Lung (tissue), 12 donors: ENCODE measurements around the gene TRIM50. TPM values are rescaled to one million over a fixed set of nuclear protein-coding genes. Genes with fewer than 3 reads are reported as not detected.
"Not testable (repeated sequence)": the region's sequence is repeated elsewhere in the genome, so short reads cannot be mapped to it uniquely, and the experiment has no call there.

ENCODE experiments used
- ATAC-seq: fragments of 200-7000 bp; cut with Tn5 transposase; one replicate; pipeline ENCODE4 v1.9.1; 2020; ENCODE audit warnings: moderate number of reproducible peaks; ENCODE audit not compliant: insufficient read depth, low FRiP score
- DNase-seq, 3 donors: peaks; one replicate each; pipeline ENCODE4 v3.0.0-alpha.2; 2013 to 2017
- H3K27ac ChIP-seq, 2 donors: one replicate each; pipeline ENCODE4 v1.5.1; 2013; ENCODE audit warnings: mild to moderate bottlenecking in 2 of 2, moderate library complexity in 2 of 2, control low read depth in 1 of 2, inconsistent platforms in 1 of 2, low read depth in 1 of 2, low read length in 1 of 2
- H3K27me3 ChIP-seq, 3 donors: one replicate each; pipeline ENCODE4 v1.5.1; 2013; ENCODE audit warnings: low read length in 2 of 3; ENCODE audit not compliant: control insufficient read depth in 3 of 3, insufficient read depth in 3 of 3
- H3K36me3 ChIP-seq, 4 donors: one replicate each; pipeline ENCODE4 v1.5.1; 2013; ENCODE audit warnings: low read length in 4 of 4, mild to moderate bottlenecking in 1 of 4, moderate library complexity in 1 of 4; ENCODE audit not compliant: control insufficient read depth in 4 of 4, insufficient read depth in 4 of 4
- H3K4me1 ChIP-seq, 5 donors: one replicate each; pipeline ENCODE4 v1.5.1; 2013; ENCODE audit warnings: low read length in 5 of 5, mild to moderate bottlenecking in 2 of 5, moderate library complexity in 1 of 5; ENCODE audit not compliant: control insufficient read depth in 5 of 5, insufficient read depth in 5 of 5
- H3K4me3 ChIP-seq: one replicate; pipeline ENCODE4 v1.5.1; 2013; ENCODE audit warnings: mild to moderate bottlenecking, control low read depth, moderate library complexity
- H3K9ac ChIP-seq, 2 donors: one replicate each; pipeline ENCODE4 v1.5.1; 2013; ENCODE audit warnings: low read length in 2 of 2, control low read depth in 1 of 2; ENCODE audit not compliant: insufficient read depth in 1 of 2
- H3K9me3 ChIP-seq, 4 donors: one replicate each; pipeline ENCODE4 v1.5.1; 2013; ENCODE audit warnings: low read length in 3 of 4, mild to moderate bottlenecking in 1 of 4, moderate library complexity in 1 of 4; ENCODE audit not compliant: control insufficient read depth in 4 of 4, insufficient read depth in 3 of 4
- WGBS, 2 donors: extraction: QIAGEN DNeasy Blood & Tissue Kit; methylation state at CpG; one replicate each; pipeline ENCODE4 v1.1.7; 2013; 5-methylcytosine and 5-hydroxymethylcytosine counted together
- polyA plus RNA-seq, 2 donors: library from polyadenylated mRNA; stranded (reverse); fragments of 200-250 nt; gene quantifications; one replicate each; pipeline ENCODE4 v1.2.1, GENCODE V29; 2013
- total RNA-seq, 2 donors: library from RNA; depleted of rRNA in 1 of 2; stranded (reverse); fragments of >200 nt in 1 of 2; gene quantifications; one replicate each; pipeline ENCODE4 v1.2.1, GENCODE V29; 2014 to 2021
- TF ChIP-seq, protein P1 (sequence below): IDR thresholded peaks from 2 replicates; pipeline ENCODE4 v1.5.1; 2012; ENCODE audit warnings: mild to moderate bottlenecking; ENCODE audit errors: control extremely low read depth, extremely low read depth
- donor health status: control.
- donor health status: control.
- donor health status: Bipolar disorder and iron deficiency.
- donor health status: healthy.
- donor health status: DM: yes; HTN: yes; CAD: no.

The TRIM50 gene
- total and polyA plus RNA-seq, 4 donors: 0.02 to 0.34 (median 0.08) TPM; not detected in 1

DNA sequence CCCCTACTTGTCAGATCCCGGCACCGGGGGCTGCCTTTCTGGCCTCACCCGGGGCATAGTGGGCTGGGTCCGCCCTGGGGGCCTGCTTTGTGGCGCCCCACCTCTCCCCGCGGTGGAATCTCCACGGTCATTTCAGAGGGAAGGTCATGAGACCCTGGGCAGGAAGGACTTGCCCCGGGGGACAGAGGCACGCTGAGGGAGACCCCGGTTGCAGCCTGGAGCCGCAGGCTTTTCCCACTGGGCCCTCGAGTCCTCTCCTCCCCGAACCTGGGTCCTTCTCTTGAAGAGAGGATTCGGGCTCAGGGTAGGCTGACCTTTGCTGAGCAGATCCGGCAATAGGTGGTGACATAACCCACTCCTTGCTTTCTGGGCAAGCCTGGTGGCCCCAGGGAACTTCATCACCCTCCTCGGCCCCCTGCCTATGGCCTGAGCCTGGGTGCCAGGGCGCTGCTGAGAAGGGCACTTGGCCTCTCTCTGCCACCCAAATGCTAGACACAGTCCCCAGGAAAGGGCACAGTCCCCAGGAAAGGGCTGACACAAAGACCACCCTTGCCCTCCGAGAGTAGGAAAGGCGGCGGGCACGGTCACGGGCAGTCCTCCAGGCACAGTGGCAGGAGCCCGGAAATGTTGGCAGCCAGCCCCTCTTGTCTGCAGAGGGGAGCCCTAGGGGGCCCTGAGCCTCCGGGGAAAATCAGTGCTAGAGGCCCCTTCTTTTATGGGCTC lies 36.3 kb upstream of the TRIM50 start:
- no peak for DNase-seq
- H3K9ac ChIP-seq: no peak overlapping the region
- TF ChIP-seq, protein P1, sequence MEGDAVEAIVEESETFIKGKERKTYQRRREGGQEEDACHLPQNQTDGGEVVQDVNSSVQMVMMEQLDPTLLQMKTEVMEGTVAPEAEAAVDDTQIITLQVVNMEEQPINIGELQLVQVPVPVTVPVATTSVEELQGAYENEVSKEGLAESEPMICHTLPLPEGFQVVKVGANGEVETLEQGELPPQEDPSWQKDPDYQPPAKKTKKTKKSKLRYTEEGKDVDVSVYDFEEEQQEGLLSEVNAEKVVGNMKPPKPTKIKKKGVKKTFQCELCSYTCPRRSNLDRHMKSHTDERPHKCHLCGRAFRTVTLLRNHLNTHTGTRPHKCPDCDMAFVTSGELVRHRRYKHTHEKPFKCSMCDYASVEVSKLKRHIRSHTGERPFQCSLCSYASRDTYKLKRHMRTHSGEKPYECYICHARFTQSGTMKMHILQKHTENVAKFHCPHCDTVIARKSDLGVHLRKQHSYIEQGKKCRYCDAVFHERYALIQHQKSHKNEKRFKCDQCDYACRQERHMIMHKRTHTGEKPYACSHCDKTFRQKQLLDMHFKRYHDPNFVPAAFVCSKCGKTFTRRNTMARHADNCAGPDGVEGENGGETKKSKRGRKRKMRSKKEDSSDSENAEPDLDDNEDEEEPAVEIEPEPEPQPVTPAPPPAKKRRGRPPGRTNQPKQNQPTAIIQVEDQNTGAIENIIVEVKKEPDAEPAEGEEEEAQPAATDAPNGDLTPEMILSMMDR: no peak

GRCh38 chr7:73363225-73364005 lies 35.5 kb upstream of the TRIM50 start:
- Histone ChIP-seq H3K27me3 (no peaks in the 10 kb centered on the region), H3K36me3 (no peaks in the 10 kb centered on the region), H3K27ac (no peak overlapping the region), H3K9me3 (no peaks in the 10 kb centered on the region), H3K9ac (no peak overlapping the region), H3K4me1 (peaks cover 0 to 5% (median 0%) of the 10 kb centered on the region in 5 donors), H3K4me3 (no peak overlapping the region)
- no peak for DNase-seq
- no peak for ATAC-seq
- WGBS, 2 donors: 89 to 93% methylated on average over 28 of the region's 28 CpGs
- TF ChIP-seq, protein P1: no peak

More for the DNA sequence above, 36.3 kb upstream of the TRIM50 start:
- H3K4me3 ChIP-seq: no peak overlapping the region
- peaks cover 0 to 2% (median 0%) of the 10 kb centered on the region in 5 donors for H3K4me1 ChIP-seq
- no peaks in the 10 kb centered on the region for H3K36me3 ChIP-seq
- ATAC-seq: no peak
- H3K9me3 ChIP-seq: no peaks in the 10 kb centered on the region
- no peak overlapping the region for H3K27ac ChIP-seq
- no peaks in the 10 kb centered on the region for H3K27me3 ChIP-seq
- WGBS, 2 donors: 70 to 79% methylated on average over 25 of the region's 25 CpGs

- not testable (repeated sequence) for H3K27me3 ChIP-seq, H3K9ac ChIP-seq, H3K9me3 ChIP-seq, H3K36me3 ChIP-seq, H3K4me3 ChIP-seq, H3K27ac ChIP-seq, DNase-seq, ATAC-seq
- 95 to 97% methylated on average over 1 of the region's 1 CpG for WGBS, 2 donors
- H3K4me1 ChIP-seq: peaks cover 0 to 12% (median 3%) of the 10 kb centered on the region in 5 donors
Measured at GRCh38 chr7:73360590-73360989, 32.7 kb upstream of the TRIM50 start.

DNA sequence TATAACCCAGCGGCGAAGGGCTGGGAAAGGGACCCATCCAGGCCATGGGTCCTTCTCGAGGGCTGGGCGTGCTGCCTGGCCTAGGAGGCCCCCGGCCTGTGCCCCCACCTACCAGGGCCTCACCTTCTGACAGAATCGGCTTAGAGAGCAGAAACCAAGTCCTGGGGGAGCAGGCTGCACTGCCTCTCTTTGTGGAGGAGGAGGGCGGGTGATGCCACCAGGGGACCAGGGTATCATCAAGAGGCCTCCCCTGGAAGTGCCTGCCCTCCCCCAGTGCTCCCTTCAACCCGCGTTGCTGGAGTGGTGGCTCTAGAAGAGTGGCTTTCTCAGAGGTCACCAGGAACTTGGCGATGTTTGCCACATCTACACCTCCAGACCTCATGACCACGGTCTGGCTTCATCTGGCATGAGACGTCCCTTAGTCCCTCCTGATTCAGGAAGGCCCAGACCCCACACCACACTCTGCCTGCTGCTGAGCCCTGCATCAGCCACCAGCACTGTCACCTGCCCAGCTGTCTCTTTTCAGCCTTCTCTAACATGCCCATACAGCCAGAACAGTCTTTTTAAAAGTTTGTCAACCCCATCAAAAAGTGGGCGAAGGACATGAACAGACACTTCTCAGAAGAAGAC lies 32.0 kb upstream of the TRIM50 start:
- Histone ChIP-seq H3K36me3 (no peaks in the 10 kb centered on the region), H3K9me3 (no peaks in the 10 kb centered on the region), H3K9ac (no peak overlapping the region), H3K27ac (no peak overlapping the region), H3K27me3 (no peaks in the 10 kb centered on the region), H3K4me3 (no peak overlapping the region), H3K4me1 (peaks cover 0 to 12% (median 3%) of the 10 kb centered on the region in 5 donors)
- no peak for ATAC-seq
- DNase-seq: no peak
- 88 to 90% methylated on average over 13 of the region's 13 CpGs for WGBS, 2 donors
- TF ChIP-seq, protein P1: no peak
